ENCODE data around the gene OCRL. TPM values are rescaled to one million over a fixed set of nuclear protein-coding genes. Genes with fewer than 3 reads are reported as not detected.
"Not testable (repeated sequence)": the region's sequence is repeated elsewhere in the genome, so short reads cannot be mapped to it uniquely, and the experiment has no call there.

OCRL gene
- polyA plus RNA-seq, 1 of the 3 experiments (the other 2 are of a cell fraction), result 18.6 TPM

- TF ChIP-seq, protein P1, sequence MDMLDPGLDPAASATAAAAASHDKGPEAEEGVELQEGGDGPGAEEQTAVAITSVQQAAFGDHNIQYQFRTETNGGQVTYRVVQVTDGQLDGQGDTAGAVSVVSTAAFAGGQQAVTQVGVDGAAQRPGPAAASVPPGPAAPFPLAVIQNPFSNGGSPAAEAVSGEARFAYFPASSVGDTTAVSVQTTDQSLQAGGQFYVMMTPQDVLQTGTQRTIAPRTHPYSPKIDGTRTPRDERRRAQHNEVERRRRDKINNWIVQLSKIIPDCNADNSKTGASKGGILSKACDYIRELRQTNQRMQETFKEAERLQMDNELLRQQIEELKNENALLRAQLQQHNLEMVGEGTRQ (IDR thresholded peaks at IDR 0.05; ENCODE audit: borderline replicate concordance, low read depth, low read length), result no peak
Measured at GRCh38 chrX:129553619-129554288, 13.7 kb downstream of the OCRL start (continued).

DNA sequence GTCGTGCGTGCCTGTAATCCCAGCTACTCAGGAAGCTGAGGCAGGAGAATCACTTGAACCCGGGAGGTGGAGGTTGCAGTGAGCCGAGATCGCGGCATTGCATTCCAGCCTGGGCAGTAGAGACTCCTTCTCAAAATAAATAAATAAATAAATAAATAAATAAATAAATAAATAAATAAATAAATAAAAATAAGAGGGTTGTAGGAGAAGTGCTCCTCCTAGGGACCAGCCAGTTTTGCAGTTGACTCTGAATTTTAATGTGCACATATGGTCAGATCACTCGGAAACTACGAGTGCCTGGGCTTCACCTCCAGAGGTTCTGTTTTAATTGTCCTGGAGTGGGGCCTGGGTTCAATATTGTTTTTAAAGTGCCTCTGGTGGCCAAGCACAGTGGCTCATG, 14.8 kb downstream of the OCRL start:
- H3K9me2 ChIP-seq; POLR2A ChIA-PET; H3K27me3 ChIP-seq (ENCODE audit: insufficient read depth); H2AFZ ChIP-seq (ENCODE audit: low read depth); H3K9ac ChIP-seq; H3K4me1 ChIP-seq (ENCODE audit: control insufficient read depth in 1 of 2, insufficient read depth in 2 of 2, low read depth in 1 of 2, low read length in 1 of 2); H3K4me2 ChIP-seq; H3K27ac ChIP-seq (ENCODE audit: low read depth in 2 of 2, low read length in 1 of 2); H3F3A ChIP-seq (replicated peaks; ENCODE audit: insufficient read depth); H3K4me3 ChIP-seq (ENCODE audit: low read depth in 2 of 2, low read length in 1 of 2); H4K20me1 ChIP-seq (ENCODE audit: insufficient read depth); H3K9me3 ChIP-seq; DNase-seq; H3K79me2 ChIP-seq (ENCODE audit: insufficient read depth): not testable (repeated sequence)
- CTCF ChIA-PET, result interaction anchor here (1.0 kb wide), 1 partner anchor 506 kb away, joined by 3 read pairs; no protein-coding TSS in a partner anchor
- H3K36me3 ChIP-seq (replicated peaks in 1 of 2; ENCODE audit: control insufficient read depth in 1 of 2, insufficient read depth in 2 of 2, low read length in 1 of 2), result peaks cover 50 to 52% of the 10 kb centered on the region in 2 experiments
- WGBS (ENCODE audit: low lambda C conversion rate), result 96% methylated on average over 8 of the region's 8 CpGs

- no peaks in the 10 kb centered on the region for H3F3A ChIP-seq (replicated peaks; ENCODE audit: insufficient read depth)
- H3K9me2 ChIP-seq, result no peaks in the 10 kb centered on the region
- H3K27ac ChIP-seq (ENCODE audit: low read depth in 2 of 2, low read length in 1 of 2), result no peak overlapping the region
- H3K36me3 ChIP-seq (replicated peaks in 1 of 2; ENCODE audit: control insufficient read depth in 1 of 2, insufficient read depth in 2 of 2, low read length in 1 of 2), result peaks cover 58 to 67% of the 10 kb centered on the region in 2 experiments
- H4K20me1 ChIP-seq (ENCODE audit: insufficient read depth), result no peaks in the 10 kb centered on the region
- no peaks in the 10 kb centered on the region for H3K4me1 ChIP-seq (ENCODE audit: control insufficient read depth in 1 of 2, insufficient read depth in 2 of 2, low read depth in 1 of 2, low read length in 1 of 2)
- no peak overlapping the region for H3K4me2 ChIP-seq
- H3K27me3 ChIP-seq (ENCODE audit: insufficient read depth), result no peaks in the 10 kb centered on the region
- no peak overlapping the region for H2AFZ ChIP-seq (ENCODE audit: low read depth)
- TF ChIP-seq USF1 (IDR thresholded peaks at IDR 0.05; ENCODE audit: borderline replicate concordance, low read depth), result no peak
- no peak overlapping the region for H3K4me3 ChIP-seq (ENCODE audit: low read depth in 2 of 2, low read length in 1 of 2)
- no peak for DNase-seq
- CTCF ChIA-PET, result no interaction called here
- H3K9me3 ChIP-seq, result no peaks in the 10 kb centered on the region
- H3K79me2 ChIP-seq (ENCODE audit: insufficient read depth), result no peaks in the 10 kb centered on the region
- 95% methylated on average over 5 of the region's 5 CpGs for WGBS (ENCODE audit: low lambda C conversion rate)
- H3K9ac ChIP-seq, result no peak overlapping the region
- POLR2A ChIA-PET, result no interaction called here
Measured at GRCh38 chrX:129556806-129557315, 16.8 kb downstream of the OCRL start.

GRCh38 chrX:129557844-129558480, 17.9 kb downstream of the OCRL start:
- Histone ChIP-seq H3K79me2 (ENCODE audit: insufficient read depth) (no peaks in the 10 kb centered on the region), H3K4me2 (no peak overlapping the region), H3F3A (replicated peaks; ENCODE audit: insufficient read depth) (no peaks in the 10 kb centered on the region), H2AFZ (ENCODE audit: low read depth) (no peak overlapping the region), H3K27me3 (ENCODE audit: insufficient read depth) (no peaks in the 10 kb centered on the region), H4K20me1 (ENCODE audit: insufficient read depth) (no peaks in the 10 kb centered on the region), H3K4me3 (ENCODE audit: low read depth in 2 of 2, low read length in 1 of 2) (no peak overlapping the region), H3K27ac (ENCODE audit: low read depth in 2 of 2, low read length in 1 of 2) (no peak overlapping the region), H3K4me1 (ENCODE audit: control insufficient read depth in 1 of 2, insufficient read depth in 2 of 2, low read depth in 1 of 2, low read length in 1 of 2) (no peaks in the 10 kb centered on the region), H3K9ac (no peak overlapping the region), H3K9me2 (no peaks in the 10 kb centered on the region), H3K9me3 (no peaks in the 10 kb centered on the region), H3K36me3 (replicated peaks in 1 of 2; ENCODE audit: control insufficient read depth in 1 of 2, insufficient read depth in 2 of 2, low read length in 1 of 2) (peaks cover 69 to 78% of the 10 kb centered on the region in 2 experiments)
- POLR2A ChIA-PET, result no interaction called here
- WGBS (ENCODE audit: low lambda C conversion rate), result 100% methylated on average over 1 of the region's 1 CpG
- no peak for DNase-seq
- CTCF ChIA-PET, result interaction anchor here (1.3 kb wide), 1 partner anchor 13 kb away, joined by 4 read pairs; no protein-coding TSS in a partner anchor
- TF ChIP-seq PBX3 (IDR thresholded peaks at IDR 0.05) (no peak), ZBTB33 (IDR thresholded peaks at IDR 0.05; ENCODE audit: borderline replicate concordance, low read depth) (no peak), POLR2AphosphoS5 (IDR thresholded peaks at IDR 0.05; ENCODE audit: low read depth, low read length) (no peak), FOXM1 (IDR thresholded peaks at IDR 0.05; ENCODE audit: low read depth) (no peak), EP300 (IDR thresholded peaks at IDR 0.05; ENCODE audit: borderline replicate concordance in 1 of 2, low read depth in 1 of 2, low read length in 1 of 2) (no peak), RCOR1 (IDR thresholded peaks at IDR 0.05; ENCODE audit: low read length) (no peak)

All from SK-N-SH (cell line).